ENCODE data around the gene VEGFB.

- no peak for TF ChIP-seq EZH2 (IDR thresholded peaks at IDR 0.05; ENCODE audit: low read length, missing control alignments)
- no peak for TF ChIP-seq CTCF (conservative IDR thresholded peaks at IDR 0.05 in 1 of 2, IDR thresholded peaks at IDR 0.05 in 1 of 2; ENCODE audit: low read depth in 1 of 2, low read length in 2 of 2)
Measured at GRCh38 chr11:64227405-64227956, 6.9 kb upstream of the VEGFB start.

Data from fibroblast of lung (primary cell).